Natural killer cell (primary cell): ENCODE data around the gene TIAM1. TPM values are rescaled to one million over a fixed set of nuclear protein-coding genes. Genes with fewer than 3 reads are reported as not detected.

Experiments used
- ATAC-seq, 3 donors: fragments of 150-1000 bp in 2 of 3; fragments of 200-7000 bp in 1 of 3; cut with Tn5 transposase; 1 replicate in 1 of 3; 2 replicates in 2 of 3; pipeline ENCODE4 v1.10.0; 2021; ENCODE audit warnings: mild to moderate bottlenecking in 2 of 3, moderate library complexity in 2 of 3
- DNase-seq, 2 donors: peaks; one replicate each; pipeline versions ENCODE4 v3.0.0 to v3.0.0-alpha.2; 2013 to 2021; ENCODE audit warnings: mixed read lengths in 1 of 2
- H3K27ac ChIP-seq: one replicate; pipeline ENCODE4 v1.5.1; 2013; ENCODE audit warnings: mild to moderate bottlenecking, low read length
- H3K27me3 ChIP-seq: one replicate; pipeline ENCODE4 v1.6.1; 2013; ENCODE audit warnings: low read length; ENCODE audit not compliant: control insufficient read depth, insufficient read depth
- H3K36me3 ChIP-seq: one replicate; pipeline ENCODE4 v1.6.1; 2013; ENCODE audit warnings: low read length; ENCODE audit not compliant: control insufficient read depth, insufficient read depth
- H3K4me1 ChIP-seq: one replicate; pipeline ENCODE4 v1.6.1; 2013; ENCODE audit warnings: low read length; ENCODE audit not compliant: control insufficient read depth, insufficient read depth
- H3K4me3 ChIP-seq: one replicate; pipeline ENCODE4 v1.5.1; 2013; ENCODE audit warnings: low read length
- H3K9me3 ChIP-seq: one replicate; pipeline ENCODE4 v1.6.1; 2013; ENCODE audit warnings: low read length; ENCODE audit not compliant: control insufficient read depth, insufficient read depth
- H3K27ac Mint-ChIP-seq, 2 donors: one replicate each; pipeline ENCODE4 v1.8.0; 2022; ENCODE audit warnings: mild to moderate bottlenecking in 2 of 2, mixed read lengths in 2 of 2, moderate library complexity in 1 of 2
- H3K27me3 Mint-ChIP-seq, 2 donors: one replicate each; pipeline ENCODE4 v1.8.0; 2022; ENCODE audit warnings: low read depth in 2 of 2, mixed read lengths in 2 of 2
- H3K36me3 Mint-ChIP-seq: one replicate; pipeline ENCODE4 v1.8.0; 2022; ENCODE audit warnings: mixed read lengths
- H3K4me1 Mint-ChIP-seq, 2 donors: one replicate each; pipeline ENCODE4 v1.8.0; 2022; ENCODE audit warnings: mixed read lengths in 2 of 2
- H3K4me3 Mint-ChIP-seq: one replicate; pipeline ENCODE4 v1.8.0; 2022; ENCODE audit warnings: mild to moderate bottlenecking, moderate library complexity, mixed read lengths
- H3K9me3 Mint-ChIP-seq, 2 donors: one replicate each; pipeline ENCODE4 v1.8.0; 2022; ENCODE audit warnings: mixed read lengths in 2 of 2
- CTCF ChIP-seq: fragments of 200-600 bp; IDR thresholded peaks from one replicate; pipeline ENCODE4 v1.8.0; 2022; ENCODE audit warnings: antibody characterized with exemption
- WGBS: methylation state at CpG from one replicate; pipeline ENCODE4 v1.1.7; 2013; ENCODE audit warnings: missing lambda C conversion rate; ENCODE audit not compliant: insufficient coverage; 5-methylcytosine and 5-hydroxymethylcytosine counted together
- intact Hi-C: fragments of 100-400 bp; cut with micrococcal nuclease; formaldehyde crosslinking; loops from one replicate; pipeline ENCODE4 v1.14.2; 2022
- total RNA-seq, 4 donors: library from RNA; stranded (reverse); fragments of 120-200 nt in 1 of 4; gene quantifications; one replicate each; pipeline versions ENCODE4 v1.2.3 to v1.2.4, GENCODE V29; 2013 to 2022

Gene TIAM1
- total RNA-seq, 3 donors from 2014 or later (not counting 1 experiment from before 2014, with no cell fraction given) = 19.1 to 32.3 (median 19.4) TPM

- H3K27me3 Mint-ChIP-seq = peaks cover 0 to 10% of the 10 kb centered on the region in 2 donors
- H3K27me3 ChIP-seq = no peaks in the 10 kb centered on the region
- H3K36me3 ChIP-seq = no peaks in the 10 kb centered on the region
- H3K4me1 Mint-ChIP-seq = peaks cover 7 to 10% of the 10 kb centered on the region in 2 donors
- no peak overlapping the region for H3K4me3 ChIP-seq
- no peak for TF ChIP-seq CTCF
- H3K36me3 Mint-ChIP-seq = no peaks in the 10 kb centered on the region
- no peak overlapping the region for H3K4me3 Mint-ChIP-seq
- H3K27ac ChIP-seq = no peak overlapping the region
- intact Hi-C loops = no loop called here
- DNase-seq (no peak), ATAC-seq (no peak)
- WGBS = 87% methylated on average over 4 of the region's 4 CpGs
- H3K4me1 ChIP-seq = peaks cover 4% of the 10 kb centered on the region
- H3K9me3 ChIP-seq = no peaks in the 10 kb centered on the region
- no peak overlapping the region for H3K27ac Mint-ChIP-seq
- H3K9me3 Mint-ChIP-seq = no peaks in the 10 kb centered on the region
Measured at GRCh38 chr21:31260790-31261189, 83.3 kb downstream of the TIAM1 start.

- Histone ChIP-seq H3K9me3 (no peaks in the 10 kb centered on the region), H3K27ac (no peak overlapping the region), H3K27me3 (no peaks in the 10 kb centered on the region), H3K36me3 (no peaks in the 10 kb centered on the region), H3K4me1 (no peaks in the 10 kb centered on the region), H3K4me3 (no peak overlapping the region)
- DNase-seq = no peak
- no peak for TF ChIP-seq CTCF
- Mint-ChIP-seq H3K9me3 (no peaks in the 10 kb centered on the region), H3K27ac (no peak overlapping the region), H3K4me1 (no peaks in the 10 kb centered on the region), H3K36me3 (no peaks in the 10 kb centered on the region), H3K4me3 (no peak overlapping the region), H3K27me3 (no peaks in the 10 kb centered on the region)
- 89% methylated on average over 4 of the region's 4 CpGs for WGBS
- no peak for ATAC-seq
- intact Hi-C loops = no loop called here
Measured at GRCh38 chr21:31258073-31258472, 86.0 kb downstream of the TIAM1 start.

GRCh38 chr21:31257265-31257664 is 86.8 kb downstream of the TIAM1 start:
- no peak for DNase-seq
- no peak overlapping the region for H3K4me3 ChIP-seq
- ATAC-seq = no peak
- no peak overlapping the region for H3K27ac Mint-ChIP-seq
- no peaks in the 10 kb centered on the region for H3K27me3 ChIP-seq
- H3K4me1 ChIP-seq = no peaks in the 10 kb centered on the region
- no peak overlapping the region for H3K4me3 Mint-ChIP-seq
- H3K9me3 ChIP-seq = no peaks in the 10 kb centered on the region
- TF ChIP-seq CTCF = no peak
- WGBS = 90% methylated on average over 3 of the region's 3 CpGs
- intact Hi-C loops = no loop called here
- H3K27ac ChIP-seq = no peak overlapping the region
- no peaks in the 10 kb centered on the region for H3K4me1 Mint-ChIP-seq
- H3K36me3 Mint-ChIP-seq = no peaks in the 10 kb centered on the region
- no peaks in the 10 kb centered on the region for H3K36me3 ChIP-seq
- H3K9me3 Mint-ChIP-seq = no peaks in the 10 kb centered on the region
- no peaks in the 10 kb centered on the region for H3K27me3 Mint-ChIP-seq

- intact Hi-C loops = no loop called here
- 87% methylated on average over 2 of the region's 2 CpGs for WGBS
- H3K4me3 ChIP-seq = no peak overlapping the region
- H3K4me1 Mint-ChIP-seq = no peaks in the 10 kb centered on the region
- H3K27ac Mint-ChIP-seq = no peak overlapping the region
- no peaks in the 10 kb centered on the region for H3K9me3 ChIP-seq
- no peaks in the 10 kb centered on the region for H3K9me3 Mint-ChIP-seq
- DNase-seq (no peak), ATAC-seq (no peak)
- no peaks in the 10 kb centered on the region for H3K27me3 Mint-ChIP-seq
- no peak overlapping the region for H3K27ac ChIP-seq
- H3K36me3 ChIP-seq = no peaks in the 10 kb centered on the region
- no peaks in the 10 kb centered on the region for H3K4me1 ChIP-seq
- no peaks in the 10 kb centered on the region for H3K36me3 Mint-ChIP-seq
- TF ChIP-seq CTCF = no peak
- H3K27me3 ChIP-seq = no peaks in the 10 kb centered on the region
- H3K4me3 Mint-ChIP-seq = no peak overlapping the region
Measured at GRCh38 chr21:31255896-31256295, 88.2 kb downstream of the TIAM1 start.
